IPS-NIHi7 (cell line): Measurements from ENCODE around the gene TMEM135.

Source experiments
- DNase-seq: peaks from one replicate; pipeline ENCODE4 v3.0.0; 2012; ENCODE audit warnings: mixed read lengths; ENCODE audit errors: extremely low spot score

TMEM135 gene

DNA sequence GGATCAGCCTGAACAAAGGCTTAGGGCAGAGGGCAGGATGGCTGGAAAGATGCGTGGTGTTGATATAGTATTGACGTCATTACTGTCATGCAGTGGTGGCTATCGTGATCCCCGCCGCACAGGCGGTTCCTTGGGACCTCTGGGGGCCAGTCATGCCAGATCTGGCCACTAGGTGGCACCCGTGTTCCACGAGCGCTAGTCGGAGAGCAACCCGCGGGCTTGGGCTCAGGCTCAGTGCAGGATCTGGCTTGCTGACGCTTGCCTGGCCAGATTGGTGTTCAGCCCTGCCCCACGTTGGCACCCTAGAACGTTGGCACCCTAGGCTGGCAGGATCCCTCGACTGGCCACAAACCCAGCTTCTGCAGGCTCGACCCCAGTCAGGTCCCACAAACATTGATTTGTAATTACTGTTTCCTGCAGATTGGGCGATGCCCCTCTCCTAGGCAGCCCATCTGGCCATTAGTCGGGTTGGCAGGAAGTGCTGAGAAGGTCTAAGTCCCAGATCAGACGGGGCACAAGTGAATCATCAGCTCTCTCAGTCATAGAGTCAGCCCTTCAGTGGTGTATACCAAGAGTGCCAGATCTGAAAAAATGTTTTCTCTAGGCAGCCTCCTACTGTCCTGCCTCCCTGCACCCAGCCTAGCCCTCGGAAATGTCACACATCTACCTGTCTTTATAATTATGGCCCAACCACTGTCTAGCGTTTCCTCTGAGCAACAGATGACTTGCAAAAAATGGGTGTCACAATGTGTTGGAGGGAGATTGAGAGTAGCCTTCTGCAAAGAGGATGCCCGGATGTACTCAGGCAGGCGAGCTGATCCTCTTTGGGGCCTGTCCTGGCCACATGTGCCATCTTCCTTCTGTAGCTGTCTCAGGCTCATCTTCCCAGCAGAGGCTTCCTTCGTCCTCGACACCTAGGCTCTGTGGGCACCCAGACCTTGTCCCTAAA, 315.3 kb downstream of the TMEM135 start:
- peak; percentile 92 for DNase-seq

DNA sequence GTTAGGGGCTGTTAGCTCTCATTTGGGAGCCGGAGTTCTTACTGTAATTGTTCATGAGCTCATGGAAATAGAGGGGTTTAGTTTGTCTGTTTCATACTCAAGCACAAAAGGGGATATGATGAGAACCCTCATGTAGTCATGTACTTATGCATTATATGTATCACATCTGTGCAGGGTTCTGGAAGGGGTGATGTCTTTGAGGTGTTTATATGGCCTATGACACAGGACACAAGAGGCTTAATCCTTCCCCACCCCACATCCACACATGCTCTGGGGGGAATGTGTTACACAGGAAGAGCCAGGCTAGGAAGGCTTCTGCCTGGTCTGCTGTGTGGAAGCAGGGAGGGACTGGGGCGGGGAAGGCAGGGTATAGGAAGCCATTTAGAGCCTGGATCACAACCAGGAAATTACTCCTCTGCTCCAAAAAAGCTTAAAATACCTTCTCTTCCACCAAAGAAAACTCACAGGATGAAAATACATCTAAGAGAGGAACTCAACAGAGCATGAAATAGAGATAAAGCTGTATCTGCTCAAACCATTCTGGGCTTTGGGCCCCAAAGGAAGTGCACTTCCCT, 316.1 kb downstream of the TMEM135 start:
- DNase-seq, result no peak

DNA sequence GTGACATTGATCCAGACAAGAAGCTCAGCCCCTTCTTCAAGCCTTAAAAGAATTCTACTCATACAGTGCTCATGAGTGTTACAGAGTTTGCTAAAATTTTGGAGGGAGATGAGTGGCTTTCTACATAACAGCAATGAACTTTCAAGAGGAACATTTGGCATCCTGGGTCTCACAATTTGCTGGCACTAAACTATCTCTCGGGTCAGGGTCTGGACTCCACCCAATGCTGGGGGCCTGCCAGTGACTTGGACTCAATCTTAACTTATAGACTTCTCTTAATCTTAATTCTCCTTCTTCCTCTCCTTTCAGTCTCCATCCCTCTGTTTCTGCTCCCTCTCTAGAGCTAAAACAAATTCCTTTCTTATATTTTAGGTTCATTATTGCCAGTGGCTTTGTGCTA, 317.9 kb downstream of the TMEM135 start:
- no peak for DNase-seq

GRCh38 chr11:87356428-87356827, 318.7 kb downstream of the TMEM135 start:
- DNase-seq, result no peak

DNA sequence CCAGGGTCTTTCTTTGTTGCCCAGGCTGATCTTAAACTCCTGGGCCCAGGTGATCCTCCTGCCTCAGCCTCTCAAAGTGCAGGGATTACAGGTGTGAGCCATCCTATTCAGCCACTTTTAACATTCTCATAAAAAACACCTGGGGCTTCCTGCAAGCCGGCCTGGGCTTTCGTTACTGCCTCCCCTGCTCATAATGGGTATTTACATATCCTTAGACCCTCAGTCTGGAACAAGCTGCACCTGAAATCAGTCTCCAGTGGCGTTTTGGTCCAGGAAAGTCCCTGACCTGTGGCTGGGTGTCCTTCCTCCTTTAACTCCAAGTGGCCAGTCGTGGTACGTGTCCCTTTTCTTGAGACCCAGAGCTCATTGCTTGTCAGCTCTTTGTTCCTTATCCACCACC, 320.7 kb downstream of the TMEM135 start:
- no peak for DNase-seq

DNA sequence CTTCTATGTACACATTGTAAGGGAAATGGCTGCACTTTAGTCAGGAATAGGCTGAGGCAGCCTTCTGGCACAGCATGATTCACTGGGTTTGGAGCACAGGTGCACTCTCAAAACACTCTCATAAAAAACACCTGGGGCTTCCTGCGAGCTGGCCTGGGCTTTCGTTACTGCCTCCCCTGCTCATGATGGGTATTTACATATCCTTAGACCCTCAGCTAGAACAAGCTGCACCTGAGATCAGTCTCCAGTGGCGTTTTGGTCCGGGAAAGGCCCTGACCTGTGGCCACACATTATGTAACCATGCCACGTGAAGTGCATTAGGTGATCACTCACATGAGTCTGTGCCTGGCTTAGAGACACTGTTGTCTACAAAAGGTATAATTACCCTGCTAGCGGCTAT, 321.7 kb downstream of the TMEM135 start:
- DNase-seq, result no peak

GRCh38 chr11:87361891-87362290, 324.2 kb downstream of the TMEM135 start:
- no peak for DNase-seq

DNA sequence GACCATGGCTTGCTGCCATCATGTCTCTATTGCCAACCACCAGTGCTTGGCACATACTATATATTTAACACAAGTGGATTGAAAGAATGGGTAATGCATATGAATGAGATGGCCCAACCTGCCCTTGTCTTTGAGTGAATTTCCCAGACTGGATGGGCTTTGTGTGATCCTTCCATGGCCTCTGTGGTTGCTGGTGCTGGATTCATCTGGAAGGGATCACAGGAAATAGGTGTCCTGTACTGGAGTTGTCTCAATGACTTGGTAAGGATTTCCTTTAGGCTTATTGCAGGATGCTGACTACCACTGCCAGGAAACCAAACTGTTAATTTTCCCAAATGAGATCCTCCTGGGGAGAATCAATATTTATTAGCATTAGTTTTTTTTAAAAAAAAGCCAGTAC, 328.6 kb downstream of the TMEM135 start:
- no peak for DNase-seq

DNA sequence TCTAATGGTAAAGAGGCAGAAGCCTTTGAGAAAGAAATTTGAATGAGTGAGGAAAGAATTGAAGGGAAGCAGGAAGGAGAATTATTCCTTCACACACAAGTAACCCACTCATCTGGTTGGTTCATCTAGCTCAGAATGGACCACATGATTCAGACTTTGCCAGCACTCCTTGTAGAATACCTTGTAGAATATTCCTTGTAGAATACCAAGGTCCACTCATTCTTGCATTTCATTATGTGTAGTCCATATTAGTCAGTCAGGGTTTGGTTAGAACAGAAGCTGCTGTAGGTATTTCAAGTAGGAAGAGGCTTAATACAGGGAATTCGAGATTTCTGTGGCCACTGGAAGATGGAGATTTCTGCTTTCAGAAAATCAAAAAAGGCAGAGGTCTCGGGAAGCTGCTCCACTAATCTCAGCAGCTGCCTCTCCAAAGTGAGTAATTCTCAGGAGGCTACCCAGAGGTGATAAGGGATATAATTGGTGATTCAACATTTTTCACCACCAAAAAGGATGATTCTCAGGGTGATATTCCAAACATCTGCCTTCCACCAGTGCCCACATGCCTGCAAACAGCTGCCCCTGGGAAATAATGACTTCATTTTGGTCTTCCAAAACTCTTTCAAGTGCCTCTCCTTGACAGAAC, 329.1 kb downstream of the TMEM135 start:
- no peak for DNase-seq

GRCh38 chr11:87368151-87368550, 330.4 kb downstream of the TMEM135 start:
- DNase-seq, result no peak

DNA sequence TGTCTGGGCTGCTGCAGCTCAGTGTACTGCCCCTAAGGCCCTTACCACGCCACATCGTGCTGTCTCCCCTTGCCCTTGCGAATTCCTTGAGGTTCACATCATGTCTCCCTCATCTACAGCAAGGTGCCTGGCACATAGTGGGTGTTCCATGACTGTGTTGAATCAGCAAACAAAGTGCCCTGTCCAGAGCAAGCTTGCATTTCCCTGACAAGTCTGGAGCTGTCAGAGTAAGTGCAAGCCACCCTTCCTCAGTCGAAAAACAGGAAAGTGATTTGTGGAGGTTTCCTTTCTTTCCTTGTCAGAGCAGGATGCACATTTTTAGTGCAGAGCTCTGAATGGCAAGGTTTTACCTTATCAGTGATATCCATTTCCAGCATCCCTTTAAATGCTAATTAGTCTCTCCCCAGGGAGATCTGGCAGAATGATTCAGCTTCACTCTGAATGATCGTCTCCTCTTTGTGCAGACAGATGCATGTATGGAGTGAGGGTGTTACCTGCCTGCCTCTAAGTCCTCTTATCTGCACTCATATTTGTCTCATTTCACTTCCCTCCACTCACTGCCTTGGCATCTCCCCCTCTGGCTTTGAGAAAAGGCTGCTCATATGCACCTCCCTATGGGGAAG, 331.2 kb downstream of the TMEM135 start:
- no peak for DNase-seq

GRCh38 chr11:87369888-87370287, 332.2 kb downstream of the TMEM135 start:
- no peak for DNase-seq

DNA sequence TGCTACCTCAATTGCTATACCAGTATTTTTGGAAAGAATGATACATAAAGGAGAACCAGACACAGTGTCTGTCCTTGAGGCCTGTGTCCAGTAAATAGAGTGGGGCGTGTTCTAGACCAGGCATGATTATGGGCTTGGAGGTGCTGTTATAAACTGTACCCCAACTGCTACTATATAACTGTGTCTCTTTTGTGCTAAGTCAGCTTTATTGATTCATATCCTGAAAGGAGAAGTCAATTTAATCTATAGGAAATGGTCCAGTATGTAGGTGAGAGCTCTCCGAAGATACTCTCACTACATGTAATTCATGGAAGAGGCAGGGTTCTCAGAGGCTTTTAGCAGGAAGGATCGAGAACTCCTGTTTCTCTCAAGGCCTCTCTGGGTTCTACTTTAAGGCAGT, 334.3 kb downstream of the TMEM135 start:
- DNase-seq, result no peak
